Activated CD8-positive, alpha-beta memory T cell treated with anti-CD3 and anti-CD28 coated beads for 48 hours (primary cell): ENCODE data around the gene TRIP6.
"Not testable (repeated sequence)": the region's sequence is repeated elsewhere in the genome, so short reads cannot be mapped to it uniquely, and the experiment has no call there.

Experiments used
- DNase-seq, 3 experiments: peaks; one replicate each; pipeline ENCODE4 v3.0.0-alpha.2; 2020; ENCODE audit warnings: low read depth in 2 of 3, low spot score in 2 of 3

The TRIP6 gene

GRCh38 chr7:100910443-100910842 is 43.3 kb downstream of the TRIP6 start:
- DNase-seq, result not testable (repeated sequence)

GRCh38 chr7:100911484-100911883 is 44.3 kb downstream of the TRIP6 start:
- no peak for DNase-seq

GRCh38 chr7:100914208-100914878 is 47.2 kb downstream of the TRIP6 start:
- DNase-seq, result no peak

GRCh38 chr7:100914879-100915447 is 47.8 kb downstream of the TRIP6 start:
- DNase-seq, result no peak

GRCh38 chr7:100919335-100919734 is 52.1 kb downstream of the TRIP6 start:
- not testable (repeated sequence) for DNase-seq

GRCh38 chr7:100919779-100920437 is 52.7 kb downstream of the TRIP6 start:
- not testable (repeated sequence) for DNase-seq

- DNase-seq, result no peak
Observed at GRCh38 chr7:100921039-100921438, 53.9 kb downstream of the TRIP6 start.
